ENCODE measurements around the gene ABI1. TPM values are rescaled to one million over a fixed set of nuclear protein-coding genes. Genes with fewer than 3 reads are reported as not detected.
"Not testable (repeated sequence)": the region's sequence is repeated elsewhere in the genome, so short reads cannot be mapped to it uniquely, and the experiment has no call there.

Gene ABI1
- polyA plus RNA-seq, 2 donors = 36.8 to 42.8 TPM

- no peaks in the 10 kb centered on the region for H3K36me3 ChIP-seq (ENCODE audit: control insufficient read depth in 2 of 2, insufficient read depth in 2 of 2, low read length in 1 of 2)
- H3K27me3 ChIP-seq (ENCODE audit: control insufficient read depth in 1 of 2, insufficient read depth in 2 of 2, low read length in 2 of 2) = no peaks in the 10 kb centered on the region
- H3K9me3 ChIP-seq (ENCODE audit: control insufficient read depth in 2 of 2, insufficient read depth in 1 of 2, low read depth in 1 of 2, low read length in 1 of 2) = no peaks in the 10 kb centered on the region
- H3K4me1 ChIP-seq (ENCODE audit: control insufficient read depth in 2 of 2, insufficient read depth in 2 of 2, low read length in 1 of 2) = peaks cover 0 to 4% of the 10 kb centered on the region in 2 donors
- H3K27ac ChIP-seq (ENCODE audit: low read depth in 2 of 2, low read length in 1 of 2) = no peak overlapping the region
- 93 to 96% methylated on average over 1 of the region's 1 CpG for WGBS, 2 donors
- H3K4me3 ChIP-seq (ENCODE audit: low read depth in 1 of 2, low read length in 2 of 2) = no peak overlapping the region
Measured at GRCh38 chr10:26870766-26871165, 10.0 kb upstream of the ABI1 start.

DNA sequence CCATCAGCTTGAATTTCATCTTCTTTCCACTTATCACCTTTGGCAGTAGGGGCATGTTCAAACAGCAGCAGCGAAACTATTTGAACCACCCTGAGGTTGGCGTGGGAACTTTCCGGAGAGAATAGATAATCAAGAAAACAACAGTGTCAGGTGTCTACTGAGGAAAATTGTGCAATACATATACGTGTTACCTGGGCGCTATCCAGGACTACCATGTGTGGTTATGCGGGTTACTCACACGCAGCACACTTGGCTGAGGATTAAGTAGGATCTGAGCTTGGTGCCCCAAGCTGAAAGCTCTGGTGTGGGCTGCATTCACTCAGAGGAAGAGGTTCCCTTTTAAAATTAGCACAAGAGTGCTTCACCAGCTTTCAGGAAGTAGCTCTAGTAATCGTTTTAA is 8.8 kb upstream of the ABI1 start:
- Histone ChIP-seq H3K4me1 (ENCODE audit: control insufficient read depth in 2 of 2, insufficient read depth in 2 of 2, low read length in 1 of 2) (peaks cover 0 to 4% of the 10 kb centered on the region in 2 donors), H3K4me3 (ENCODE audit: low read depth in 1 of 2, low read length in 2 of 2) (no peak overlapping the region), H3K36me3 (ENCODE audit: control insufficient read depth in 2 of 2, insufficient read depth in 2 of 2, low read length in 1 of 2) (no peaks in the 10 kb centered on the region), H3K27ac (ENCODE audit: low read depth in 2 of 2, low read length in 1 of 2) (peak overlapping the region; percentile 22 to 66), H3K27me3 (ENCODE audit: control insufficient read depth in 1 of 2, insufficient read depth in 2 of 2, low read length in 2 of 2) (no peaks in the 10 kb centered on the region), H3K9me3 (ENCODE audit: control insufficient read depth in 2 of 2, insufficient read depth in 1 of 2, low read depth in 1 of 2, low read length in 1 of 2) (no peaks in the 10 kb centered on the region)
- 32 to 42% methylated on average over 8 of the region's 8 CpGs for WGBS, 2 donors

DNA sequence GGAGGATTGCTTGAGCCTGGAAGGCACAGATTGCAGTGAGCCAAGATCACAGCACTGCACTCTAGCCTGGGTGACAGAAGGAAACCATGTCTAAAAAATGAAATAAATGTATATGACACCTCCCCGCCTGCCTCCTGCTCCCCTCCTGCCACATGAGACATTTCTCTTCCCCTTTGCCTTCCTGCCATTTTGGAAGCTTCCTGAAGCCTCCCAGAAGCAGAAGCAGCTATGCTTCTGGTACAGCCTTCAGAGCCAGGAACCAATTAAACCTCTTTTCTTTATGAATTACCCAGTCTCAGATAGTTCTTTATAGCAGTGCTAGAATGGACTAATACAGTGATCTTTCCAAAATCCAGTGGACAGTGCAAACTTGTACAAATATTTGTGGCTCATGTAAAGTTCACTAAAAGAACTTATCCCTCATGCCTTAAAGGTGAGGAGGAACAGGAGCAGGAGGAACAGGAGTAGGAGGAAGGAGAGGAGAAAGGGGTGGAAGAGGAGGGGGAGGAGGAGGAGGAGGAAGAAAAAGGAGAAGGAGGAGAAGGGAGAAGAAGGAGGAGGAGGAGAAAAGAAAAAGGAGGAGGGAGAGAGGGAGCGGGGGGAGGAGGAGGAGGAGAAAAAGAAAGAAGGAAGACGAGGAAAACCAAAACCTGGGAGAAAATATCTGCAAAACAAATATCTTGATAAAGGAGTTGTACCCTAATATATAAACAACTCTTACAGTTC is 2.8 kb upstream of the ABI1 start:
- H3K36me3 ChIP-seq (ENCODE audit: control insufficient read depth in 2 of 2, insufficient read depth in 2 of 2, low read length in 1 of 2) = no peaks in the 10 kb centered on the region
- H3K9me3 ChIP-seq (ENCODE audit: control insufficient read depth in 2 of 2, insufficient read depth in 1 of 2, low read depth in 1 of 2, low read length in 1 of 2) = no peaks in the 10 kb centered on the region
- no peak overlapping the region for H3K4me3 ChIP-seq (ENCODE audit: low read depth in 1 of 2, low read length in 2 of 2)
- 66 to 75% methylated on average over 3 of the region's 3 CpGs for WGBS, 2 donors
- H3K27ac ChIP-seq (ENCODE audit: low read depth in 2 of 2, low read length in 1 of 2) = no peak overlapping the region
- H3K4me1 ChIP-seq (ENCODE audit: control insufficient read depth in 2 of 2, insufficient read depth in 2 of 2, low read length in 1 of 2) = no peaks in the 10 kb centered on the region
- H3K27me3 ChIP-seq (ENCODE audit: control insufficient read depth in 1 of 2, insufficient read depth in 2 of 2, low read length in 2 of 2) = no peaks in the 10 kb centered on the region

GRCh38 chr10:26861205-26861998 is 644 bp upstream of the ABI1 start:
- H3K4me3 ChIP-seq (ENCODE audit: low read depth in 1 of 2, low read length in 2 of 2) = no peak overlapping the region
- H3K36me3 ChIP-seq (ENCODE audit: control insufficient read depth in 2 of 2, insufficient read depth in 2 of 2, low read length in 1 of 2) = no peaks in the 10 kb centered on the region
- H3K9me3 ChIP-seq (ENCODE audit: control insufficient read depth in 2 of 2, insufficient read depth in 1 of 2, low read depth in 1 of 2, low read length in 1 of 2) = no peaks in the 10 kb centered on the region
- H3K27ac ChIP-seq (ENCODE audit: low read depth in 2 of 2, low read length in 1 of 2) = peak overlapping the region in 1 of 2 donors; percentile 48
- peaks cover 0 to 2% of the 10 kb centered on the region in 2 donors for H3K4me1 ChIP-seq (ENCODE audit: control insufficient read depth in 2 of 2, insufficient read depth in 2 of 2, low read length in 1 of 2)
- 33 to 34% methylated on average over 24 of the region's 24 CpGs for WGBS, 2 donors
- no peaks in the 10 kb centered on the region for H3K27me3 ChIP-seq (ENCODE audit: control insufficient read depth in 1 of 2, insufficient read depth in 2 of 2, low read length in 2 of 2)

DNA sequence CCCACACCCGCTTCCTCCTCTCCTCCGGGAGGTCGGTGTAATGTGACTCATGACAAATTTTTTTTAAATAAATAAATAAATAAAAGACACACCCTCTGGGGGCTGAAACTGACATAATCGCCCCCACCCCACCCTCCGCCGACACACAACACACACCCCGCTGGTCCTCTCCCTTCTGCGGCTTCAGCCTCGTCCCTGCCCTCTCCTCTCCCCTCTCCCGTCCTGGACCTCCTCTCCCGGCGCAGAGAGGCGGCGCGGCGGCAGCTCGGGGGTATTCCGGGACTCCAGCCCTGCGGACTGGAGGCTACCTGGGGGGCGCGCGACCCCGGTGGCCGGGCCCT is 686 bp downstream of the ABI1 start:
- Histone ChIP-seq H3K4me3 (ENCODE audit: low read depth in 1 of 2, low read length in 2 of 2) (peak overlapping the region; percentile 97 to 98), H3K4me1 (ENCODE audit: control insufficient read depth in 2 of 2, insufficient read depth in 2 of 2, low read length in 1 of 2) (peaks cover 0 to 2% of the 10 kb centered on the region in 2 donors), H3K27ac (ENCODE audit: low read depth in 2 of 2, low read length in 1 of 2) (peak overlapping the region; percentile 99), H3K36me3 (ENCODE audit: control insufficient read depth in 2 of 2, insufficient read depth in 2 of 2, low read length in 1 of 2) (no peaks in the 10 kb centered on the region), H3K27me3 (ENCODE audit: control insufficient read depth in 1 of 2, insufficient read depth in 2 of 2, low read length in 2 of 2) (no peaks in the 10 kb centered on the region), H3K9me3 (ENCODE audit: control insufficient read depth in 2 of 2, insufficient read depth in 1 of 2, low read depth in 1 of 2, low read length in 1 of 2) (no peaks in the 10 kb centered on the region)
- 1% methylated on average over 24 of the region's 24 CpGs for WGBS, 2 donors

DNA sequence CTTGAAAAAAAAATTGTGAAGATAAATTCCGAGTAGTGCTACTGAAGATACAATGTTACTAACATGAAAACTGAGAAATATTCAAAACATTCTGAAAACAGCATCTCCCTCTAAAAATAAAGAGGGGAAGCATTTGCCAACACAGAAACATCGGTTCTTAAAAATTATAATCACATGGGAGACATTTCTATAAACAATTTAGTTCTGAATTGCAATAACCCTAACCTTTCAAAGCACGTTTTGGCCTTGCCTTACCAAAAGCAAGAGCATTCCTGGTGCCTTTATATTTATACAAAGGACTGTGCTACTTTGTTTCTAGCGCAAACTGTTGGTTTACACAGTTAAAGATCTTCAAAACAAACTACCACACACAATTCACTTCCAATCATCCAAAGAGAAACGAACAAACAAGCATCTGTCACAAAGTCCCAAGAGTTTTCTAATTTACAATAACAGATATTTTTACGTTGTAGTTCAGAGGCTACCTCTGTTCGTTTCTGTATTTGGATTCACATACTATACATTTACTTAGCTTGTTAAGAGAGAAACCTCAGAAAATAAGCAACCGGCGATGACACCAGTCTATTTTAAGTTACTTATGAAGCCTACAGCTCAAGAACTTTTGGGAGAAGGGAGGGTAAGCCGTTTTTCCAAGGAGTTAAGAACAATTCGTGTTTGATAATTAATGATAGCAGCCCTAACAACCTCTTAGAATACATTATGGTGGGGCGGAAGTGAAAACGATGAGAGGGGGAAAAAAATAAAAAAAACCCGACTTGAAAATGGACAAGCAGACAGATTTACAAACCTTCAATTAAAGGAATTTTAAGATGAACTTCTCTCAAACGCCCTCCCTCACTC is 1.3 kb downstream of the ABI1 start:
- 0 to 1% methylated on average over 15 of the region's 15 CpGs for WGBS, 2 donors
- Histone ChIP-seq H3K36me3 (ENCODE audit: control insufficient read depth in 2 of 2, insufficient read depth in 2 of 2, low read length in 1 of 2) (no peaks in the 10 kb centered on the region), H3K4me1 (ENCODE audit: control insufficient read depth in 2 of 2, insufficient read depth in 2 of 2, low read length in 1 of 2) (peaks cover 0 to 2% of the 10 kb centered on the region in 2 donors), H3K9me3 (ENCODE audit: control insufficient read depth in 2 of 2, insufficient read depth in 1 of 2, low read depth in 1 of 2, low read length in 1 of 2) (no peaks in the 10 kb centered on the region), H3K4me3 (ENCODE audit: low read depth in 1 of 2, low read length in 2 of 2) (peak overlapping the region; percentile 97 to 98), H3K27ac (ENCODE audit: low read depth in 2 of 2, low read length in 1 of 2) (peak overlapping the region; percentile 99), H3K27me3 (ENCODE audit: control insufficient read depth in 1 of 2, insufficient read depth in 2 of 2, low read length in 2 of 2) (no peaks in the 10 kb centered on the region)

GRCh38 chr10:26858707-26859034 is 2.1 kb downstream of the ABI1 start:
- H3K4me3 ChIP-seq (ENCODE audit: low read depth in 1 of 2, low read length in 2 of 2) = peak overlapping the region in 1 of 2 donors; percentile 98
- H3K4me1 ChIP-seq (ENCODE audit: control insufficient read depth in 2 of 2, insufficient read depth in 2 of 2, low read length in 1 of 2) = peaks cover 0 to 2% of the 10 kb centered on the region in 2 donors
- 16 to 26% methylated on average over 2 of the region's 2 CpGs for WGBS, 2 donors
- no peaks in the 10 kb centered on the region for H3K9me3 ChIP-seq (ENCODE audit: control insufficient read depth in 2 of 2, insufficient read depth in 1 of 2, low read depth in 1 of 2, low read length in 1 of 2)
- H3K27me3 ChIP-seq (ENCODE audit: control insufficient read depth in 1 of 2, insufficient read depth in 2 of 2, low read length in 2 of 2) = no peaks in the 10 kb centered on the region
- no peaks in the 10 kb centered on the region for H3K36me3 ChIP-seq (ENCODE audit: control insufficient read depth in 2 of 2, insufficient read depth in 2 of 2, low read length in 1 of 2)
- H3K27ac ChIP-seq (ENCODE audit: low read depth in 2 of 2, low read length in 1 of 2) = no peak overlapping the region

DNA sequence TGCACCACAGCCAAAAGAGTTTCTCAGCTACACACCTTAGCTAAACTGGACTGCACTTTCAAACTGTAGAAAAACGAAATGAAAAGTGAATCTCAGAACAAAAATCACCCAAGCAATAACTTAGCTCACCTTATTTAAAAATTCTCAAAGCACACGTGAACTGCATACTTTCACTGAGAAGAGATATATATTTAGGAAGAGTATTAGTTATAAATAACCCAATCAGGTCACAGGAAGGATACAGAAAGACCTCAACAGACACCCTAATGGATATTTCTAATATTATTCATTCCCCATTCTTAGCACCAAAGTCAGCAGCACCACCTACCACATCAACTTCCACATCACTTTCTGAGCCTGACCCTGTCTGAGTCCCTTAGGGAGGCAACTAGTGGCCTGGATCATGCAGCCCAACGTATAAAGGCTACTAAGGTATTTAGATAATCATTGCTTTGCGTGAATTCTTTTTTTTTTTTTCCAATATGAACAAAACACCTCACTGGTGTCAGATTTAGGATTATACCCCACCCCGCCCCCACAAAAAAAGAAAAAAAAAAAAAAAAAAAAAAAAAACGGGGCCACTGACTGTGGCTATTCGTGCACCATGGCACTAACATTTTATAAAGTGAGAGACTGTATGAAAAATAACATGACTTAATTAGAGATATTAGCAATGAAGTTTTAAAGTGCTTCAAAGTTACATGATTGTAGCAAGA is 2.6 kb downstream of the ABI1 start:
- Histone ChIP-seq H3K4me3 (ENCODE audit: low read depth in 1 of 2, low read length in 2 of 2) (peak overlapping the region in 1 of 2 donors; percentile 98), H3K4me1 (ENCODE audit: control insufficient read depth in 2 of 2, insufficient read depth in 2 of 2, low read length in 1 of 2) (peaks cover 0 to 2% of the 10 kb centered on the region in 2 donors), H3K27ac (ENCODE audit: low read depth in 2 of 2, low read length in 1 of 2) (peak overlapping the region; percentile 75 to 83), H3K27me3 (ENCODE audit: control insufficient read depth in 1 of 2, insufficient read depth in 2 of 2, low read length in 2 of 2) (no peaks in the 10 kb centered on the region), H3K36me3 (ENCODE audit: control insufficient read depth in 2 of 2, insufficient read depth in 2 of 2, low read length in 1 of 2) (no peaks in the 10 kb centered on the region), H3K9me3 (ENCODE audit: control insufficient read depth in 2 of 2, insufficient read depth in 1 of 2, low read depth in 1 of 2, low read length in 1 of 2) (no peaks in the 10 kb centered on the region)
- 23 to 27% methylated on average over 7 of the region's 7 CpGs for WGBS, 2 donors

DNA sequence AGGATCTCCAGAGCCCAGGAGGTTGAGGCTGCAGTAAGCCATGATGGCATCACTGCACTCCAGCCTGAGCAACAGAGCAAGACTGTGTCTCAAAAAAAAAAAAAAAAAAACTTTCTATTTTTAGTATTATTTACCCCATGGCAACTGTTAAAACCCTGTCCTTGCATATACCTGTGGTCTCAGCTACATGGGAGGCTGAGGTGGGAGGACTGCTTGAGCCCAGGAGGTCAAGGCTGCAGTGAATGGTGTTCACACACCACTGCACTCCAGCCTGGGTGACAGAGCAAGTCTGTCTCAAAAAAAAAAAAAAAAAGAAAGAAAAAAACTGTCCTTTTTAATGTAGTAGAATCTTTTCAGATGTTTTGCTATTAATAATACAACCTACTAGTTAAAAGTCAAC is 3.2 kb downstream of the ABI1 start:
- not testable (repeated sequence) for H3K9me3 ChIP-seq (ENCODE audit: control insufficient read depth in 2 of 2, insufficient read depth in 1 of 2, low read depth in 1 of 2, low read length in 1 of 2); H3K4me1 ChIP-seq (ENCODE audit: control insufficient read depth in 2 of 2, insufficient read depth in 2 of 2, low read length in 1 of 2); H3K4me3 ChIP-seq (ENCODE audit: low read depth in 1 of 2, low read length in 2 of 2); H3K36me3 ChIP-seq (ENCODE audit: control insufficient read depth in 2 of 2, insufficient read depth in 2 of 2, low read length in 1 of 2); H3K27me3 ChIP-seq (ENCODE audit: control insufficient read depth in 1 of 2, insufficient read depth in 2 of 2, low read length in 2 of 2); H3K27ac ChIP-seq (ENCODE audit: low read depth in 2 of 2, low read length in 1 of 2)
